GM23338 (cell line): ENCODE measurements around the gene GOLGA2.

Source experiments
- CTCF ChIP-seq, 2 experiments: fragments of 200-600 bp in 1 of 2; sonication (generic) in 1 of 2; conservative IDR thresholded peaks; 2 replicates each; pipeline versions ENCODE4 v1.5.1 to v1.6.1; 2016 to 2017; ENCODE audit warnings: antibody characterized with exemption in 2 of 2, low read depth in 2 of 2, mild to moderate bottlenecking in 2 of 2, moderate library complexity in 1 of 2
- POLR2AphosphoS5 ChIP-seq: IDR thresholded peaks from 2 replicates; pipeline ENCODE4 v1.6.1; 2016; ENCODE audit warnings: antibody characterized with exemption, low read depth
- REST ChIP-seq: IDR thresholded peaks from one replicate; pipeline ENCODE4 v1.6.1; 2018; ENCODE audit warnings: antibody characterized with exemption; ENCODE audit not compliant: unreplicated experiment
- ZNF114 ChIP-seq: fragments of 250-450 bp; sonication (Bioruptor Pico); IDR thresholded peaks from 2 replicates; pipeline ENCODE4 v1.5.0; 2020; ENCODE audit warnings: mild to moderate bottlenecking, moderate library complexity

GRCh38 chr9:128262687-128263086 lies 13.1 kb downstream of the GOLGA2 start:
- no peak for TF ChIP-seq CTCF (conservative IDR thresholded peaks at IDR 0.05; ENCODE audit: low read depth in 2 of 2)
- TF ChIP-seq REST, result no peak
- no peak for TF ChIP-seq POLR2AphosphoS5
- TF ChIP-seq ZNF114 (CRISPR knock-in tag), result no peak
